ENCODE data around the gene F7. TPM values are rescaled to one million over a fixed set of nuclear protein-coding genes. Genes with fewer than 3 reads are reported as not detected.

F7 gene
- total and polyA plus RNA-seq, 2 of the 4 experiments (the other 2 are of a cell fraction): under 0.01 to 0.07 TPM

- no peak overlapping the region for H3K4ac ChIP-seq (ENCODE audit: low read depth, low read length)
- H3K27me3 ChIP-seq (ENCODE audit: control insufficient read depth, insufficient read depth, low read length): peaks cover 22% of the 10 kb centered on the region
- dilution Hi-C loops (cut with HindIII; ENCODE audit: low sequenced_read_pairs, unreplicated experiment): no loop called here
- H2AFZ ChIP-seq (replicated peaks; ENCODE audit: low read length, poor library complexity): no peak overlapping the region
- no peak overlapping the region for H2BK20ac ChIP-seq (ENCODE audit: low read depth, low read length)
- no peaks in the 10 kb centered on the region for H3K9me3 ChIP-seq (ENCODE audit: control insufficient read depth, insufficient read depth, low read length)
- no peak overlapping the region for H3K18ac ChIP-seq (ENCODE audit: low read depth, low read length)
- H3K56ac ChIP-seq (ENCODE audit: extremely low read depth, insufficient read depth, low read length): no peak overlapping the region
- H3K27ac ChIP-seq (ENCODE audit: insufficient read depth, low read length): no peak overlapping the region
- H4K5ac ChIP-seq (ENCODE audit: low read depth, low read length): no peak overlapping the region
- no peaks in the 10 kb centered on the region for H4K20me1 ChIP-seq (ENCODE audit: insufficient read depth, low read length)
- no peak overlapping the region for H2BK120ac ChIP-seq (ENCODE audit: low read depth, low read length)
- 81% methylated on average over 18 of the region's 41 CpGs; no CpG with 5 or more reads in 1 of the 2 experiments for WGBS, 2 experiments (ENCODE audit: extremely low coverage in 2 of 2, insufficient read length in 1 of 2)
- intact Hi-C loops (cut with micrococcal nuclease): no loop called here
- no peak overlapping the region for H2BK5ac ChIP-seq (ENCODE audit: low read depth, low read length, poor library complexity, severe bottlenecking)
- no peak overlapping the region for H2AK5ac ChIP-seq (ENCODE audit: low read depth, low read length)
- TF ChIP-seq RAD21 (IDR thresholded peaks at IDR 0.05; ENCODE audit: low read length) (no peak), BHLHE40 (IDR thresholded peaks at IDR 0.05; ENCODE audit: low read depth, low read length) (no peak), CEBPB (IDR thresholded peaks at IDR 0.05; ENCODE audit: low read depth, low read length) (no peak), POLR2A (IDR thresholded peaks at IDR 0.05; ENCODE audit: low read depth, low read length) (no peak), NFE2L2 (IDR thresholded peaks at IDR 0.05; ENCODE audit: low read depth, low read length) (no peak), CHD1 (IDR thresholded peaks at IDR 0.05; ENCODE audit: low read depth, low read length) (no peak), FOS (IDR thresholded peaks at IDR 0.05; ENCODE audit: low read depth, low read length) (no peak), MXI1 (IDR thresholded peaks at IDR 0.05; ENCODE audit: borderline replicate concordance, low read depth, low read length) (no peak), MAZ (IDR thresholded peaks at IDR 0.05; ENCODE audit: borderline replicate concordance, low read depth, low read length) (no peak), ELK1 (IDR thresholded peaks at IDR 0.05; ENCODE audit: borderline replicate concordance, low read depth, low read length) (no peak), RFX5 (IDR thresholded peaks at IDR 0.05; ENCODE audit: low read depth, low read length) (no peak), USF2 (IDR thresholded peaks at IDR 0.05; ENCODE audit: low read depth, low read length) (no peak), MAFK (IDR thresholded peaks at IDR 0.05; ENCODE audit: low read depth, low read length) (no peak)
- H4K8ac ChIP-seq (ENCODE audit: low read depth in 2 of 2, low read length in 2 of 2): no peak overlapping the region
- H3K4me3 ChIP-seq (ENCODE audit: insufficient read depth, low read depth, low read length): no peak overlapping the region
- no peaks in the 10 kb centered on the region for H3K9me1 ChIP-seq (ENCODE audit: insufficient read depth, low read length)
- in situ Hi-C loops (cut with MboI; ENCODE audit: low sequenced_read_pairs): no loop called here
- CTCF ChIA-PET: no interaction called here
- no peaks in the 10 kb centered on the region for H3K36me3 ChIP-seq (ENCODE audit: control insufficient read depth, insufficient read depth, low read length)
- H3K14ac ChIP-seq (replicated peaks; ENCODE audit: low read depth, low read length): no peak overlapping the region
- POLR2A ChIA-PET (ENCODE audit: unreplicated experiment): no interaction called here
- H3K79me1 ChIP-seq (ENCODE audit: low read depth in 1 of 2, low read length in 2 of 2): no peaks in the 10 kb centered on the region
- H3K23ac ChIP-seq (ENCODE audit: low read depth, low read length): no peak overlapping the region
- no peak overlapping the region for H2AK9ac ChIP-seq (replicated peaks; ENCODE audit: low read depth, low read length, poor library complexity)
- no peak overlapping the region for H3K4me2 ChIP-seq (ENCODE audit: low read depth, low read length)
- no peak overlapping the region for H2BK15ac ChIP-seq (ENCODE audit: low read depth, low read length)
- no TSS peak for BruUV-seq (replicated peaks)
- H3K4me1 ChIP-seq (ENCODE audit: control insufficient read depth, insufficient read depth, low read length): no peaks in the 10 kb centered on the region
- DNase-seq (no peak), ATAC-seq (ENCODE audit: low read depth) (no peak)
- no peak overlapping the region for H3K9ac ChIP-seq (ENCODE audit: low read depth, low read length)
- H4K91ac ChIP-seq (ENCODE audit: insufficient read depth, low read depth, low read length): no peak overlapping the region
Observed at GRCh38 chr13:113069861-113070805, 35.5 kb upstream of the F7 start.
